Suppressor macrophage treated with lipopolysaccharide for 4 hours (primary cell): ENCODE data around the gene SLC47A2.

Source experiments
- DNase-seq: peaks from one replicate; pipeline ENCODE4 v3.0.0-alpha.2; 2020

The SLC47A2 gene

DNA sequence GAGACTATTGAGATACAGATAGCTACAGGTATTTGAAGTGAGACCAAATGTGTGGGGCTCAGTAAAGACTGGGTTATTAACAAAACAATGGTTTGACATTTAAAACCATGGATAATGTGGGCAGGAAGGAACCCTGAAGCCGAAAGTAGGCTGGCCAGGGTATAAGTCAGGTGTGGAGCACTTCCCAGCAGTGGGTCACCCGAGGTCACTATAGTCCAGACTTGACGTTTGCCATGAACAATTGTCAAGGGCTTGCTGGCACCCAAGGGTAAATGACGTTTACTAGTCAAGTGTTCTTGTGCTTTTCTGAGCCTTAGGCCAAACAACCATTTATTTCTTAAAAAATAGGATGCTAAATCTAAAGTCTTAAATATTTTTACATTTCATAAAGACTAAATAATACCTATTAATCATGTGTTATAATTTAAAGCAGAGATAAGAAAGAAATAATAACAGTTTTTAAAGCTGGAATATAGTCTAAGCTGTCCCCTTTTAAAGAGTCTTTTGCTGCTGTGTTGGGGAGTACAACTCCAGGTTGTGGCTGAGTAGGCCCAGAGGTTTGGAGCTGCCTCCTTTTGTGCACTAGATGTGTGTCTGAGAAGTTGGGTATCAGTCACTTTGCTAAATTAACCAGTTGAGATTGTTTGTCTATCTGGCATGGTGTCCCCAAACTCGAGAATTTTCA, 52.1 kb downstream of the SLC47A2 start:
- DNase-seq, result no peak

DNA sequence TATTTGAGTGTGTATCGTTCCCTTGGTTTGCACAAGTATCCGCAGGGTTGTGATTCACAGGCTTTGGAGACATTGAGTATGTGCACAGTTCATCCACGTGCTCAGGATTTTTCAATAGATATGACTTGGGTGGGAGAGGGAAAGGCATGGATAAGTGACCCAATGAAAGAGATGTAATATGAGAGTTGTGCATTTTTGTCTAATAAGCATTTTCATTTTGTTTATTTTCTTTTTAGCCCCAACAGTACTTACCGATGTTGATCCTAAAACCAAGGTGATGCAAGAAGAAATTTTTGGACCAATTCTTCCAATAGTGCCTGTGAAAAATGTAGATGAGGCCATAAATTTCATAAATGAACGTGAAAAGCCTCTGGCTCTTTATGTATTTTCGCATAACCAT, 53.3 kb downstream of the SLC47A2 start:
- no peak for DNase-seq

DNA sequence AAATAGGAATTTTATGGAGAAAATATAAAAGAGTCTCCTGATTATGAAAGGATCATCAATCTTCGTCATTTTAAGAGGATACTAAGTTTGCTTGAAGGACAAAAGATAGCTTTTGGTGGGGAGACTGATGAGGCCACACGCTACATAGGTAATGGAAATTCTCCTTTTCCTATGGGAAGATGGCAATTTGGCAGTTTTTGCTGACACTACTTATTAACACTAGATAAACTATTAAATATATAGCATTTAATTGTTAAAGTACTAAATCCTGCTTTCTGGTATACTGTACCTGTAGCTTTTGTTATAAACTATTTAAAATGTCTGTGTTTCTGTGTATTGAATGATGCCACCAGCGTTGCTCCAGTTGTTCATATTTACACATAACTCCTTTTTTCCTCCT, 55.3 kb downstream of the SLC47A2 start:
- no peak for DNase-seq

DNA sequence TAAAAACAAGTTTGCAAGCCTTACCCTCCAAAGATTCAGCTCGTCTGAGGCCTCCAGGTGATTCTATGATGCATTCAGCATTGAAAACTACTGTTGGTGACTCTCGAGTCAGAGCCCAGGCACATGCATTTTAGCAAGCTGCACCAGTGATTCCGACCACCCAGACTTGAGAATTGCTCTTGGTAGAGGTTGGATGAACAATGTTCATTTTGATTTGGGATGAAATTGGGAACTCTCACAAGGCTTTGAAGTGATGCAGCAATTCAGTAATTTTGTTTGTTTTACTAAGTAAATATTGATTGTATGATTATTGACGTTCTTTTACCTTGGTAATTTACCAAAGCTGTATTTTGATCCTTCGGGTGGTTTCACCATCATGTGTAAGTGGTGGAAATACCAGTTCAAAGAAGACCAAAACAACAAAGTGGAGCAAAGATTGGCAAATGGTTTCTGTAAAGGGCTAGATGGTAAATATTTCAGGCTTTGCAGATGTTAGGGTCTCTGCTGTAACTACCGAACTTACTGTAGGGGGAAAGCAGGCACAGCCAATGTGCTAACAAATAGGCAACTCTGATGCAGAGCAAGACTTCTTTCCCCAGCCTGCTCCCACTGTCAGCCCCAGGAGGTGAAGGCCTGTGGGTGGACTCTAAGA, 56.0 kb downstream of the SLC47A2 start:
- no peak for DNase-seq

DNA sequence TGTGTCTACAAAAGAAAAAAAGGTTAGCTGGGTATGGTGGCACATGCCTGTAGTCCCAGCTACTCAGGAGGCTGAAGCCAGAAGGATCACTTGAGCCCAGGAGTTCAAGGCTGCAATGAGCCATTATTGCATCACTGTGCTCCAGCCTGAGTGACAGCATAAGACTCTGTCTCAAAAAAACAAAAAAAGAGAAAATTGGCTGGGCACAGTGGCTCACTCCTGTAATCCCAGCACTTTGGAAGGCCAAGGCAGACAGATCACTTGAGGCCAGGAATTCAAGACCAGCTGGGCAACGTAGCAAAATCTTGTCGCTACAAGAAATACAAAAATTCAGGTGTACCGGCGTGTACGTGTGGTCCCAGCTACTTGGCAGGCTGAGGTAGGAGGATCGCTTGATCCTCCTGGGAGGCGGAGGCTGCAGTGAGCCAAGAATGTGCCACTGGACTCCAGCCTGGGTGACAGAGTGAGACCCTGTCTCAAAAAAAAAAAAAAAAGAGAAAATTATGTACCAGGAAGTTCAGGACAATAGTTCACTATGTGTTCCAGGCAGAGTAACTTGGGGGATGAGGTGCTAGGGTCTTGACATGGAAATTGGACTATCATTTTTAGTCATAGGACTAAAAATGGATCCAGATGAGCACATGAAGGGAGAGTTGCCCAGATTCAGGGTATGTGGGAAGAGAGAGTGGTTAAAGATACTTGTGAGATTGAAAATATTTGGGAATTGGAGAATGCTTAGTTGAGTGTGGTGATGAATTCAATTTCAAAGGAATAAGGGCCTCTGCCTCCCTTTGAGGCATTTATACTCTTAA, 56.8 kb downstream of the SLC47A2 start:
- DNase-seq, result no peak

DNA sequence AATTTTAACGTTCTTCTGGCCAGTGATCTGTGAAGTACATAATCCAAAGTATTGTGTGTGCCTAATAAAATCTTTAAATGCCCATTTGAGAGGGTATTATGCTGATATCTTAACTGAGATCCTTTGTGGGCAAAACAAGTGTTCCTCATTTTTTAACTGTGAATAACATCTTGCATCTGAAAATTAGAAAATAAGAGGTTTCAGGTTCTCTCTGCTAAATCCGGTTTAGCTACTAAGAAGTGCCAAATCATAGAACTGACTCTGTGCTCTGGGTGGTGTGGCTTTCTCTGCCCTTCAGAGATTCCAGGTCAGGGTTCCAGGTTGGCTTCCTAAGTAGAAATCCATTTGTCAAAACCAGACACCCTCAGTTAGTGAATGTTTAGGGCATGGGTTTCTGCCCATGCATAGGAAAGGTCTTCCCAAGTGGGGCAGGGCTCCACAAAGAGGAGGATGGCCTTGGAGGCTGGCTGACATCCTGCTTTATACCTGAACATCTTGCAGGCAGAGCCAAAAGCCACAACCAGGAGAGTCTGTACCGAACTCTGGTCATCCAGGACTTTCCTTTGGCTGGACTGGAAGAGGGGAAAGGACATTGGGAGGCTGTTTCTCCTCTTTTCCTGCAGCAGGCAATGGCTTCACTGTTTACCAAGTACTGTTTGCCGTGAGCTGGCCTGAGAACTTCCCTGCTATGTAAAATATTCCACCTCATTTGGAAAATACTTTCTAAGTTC, 59.4 kb downstream of the SLC47A2 start:
- no peak for DNase-seq

DNA sequence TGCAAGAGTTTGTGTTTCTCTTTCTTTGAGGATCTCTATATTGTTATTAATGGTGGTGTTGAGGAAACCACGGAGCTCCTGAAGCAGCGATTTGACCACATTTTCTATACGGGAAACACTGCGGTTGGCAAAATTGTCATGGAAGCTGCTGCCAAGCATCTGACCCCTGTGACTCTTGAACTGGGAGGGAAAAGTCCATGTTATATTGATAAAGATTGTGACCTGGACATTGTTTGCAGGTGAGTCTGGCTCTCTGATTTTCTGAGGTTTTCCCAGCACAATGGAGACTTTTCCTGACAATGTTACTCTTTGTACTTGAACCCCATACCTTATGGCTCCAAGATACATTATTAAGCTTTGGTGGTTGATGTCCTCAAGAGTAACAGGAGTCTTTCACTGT, 60.0 kb downstream of the SLC47A2 start:
- DNase-seq, result no peak

DNA sequence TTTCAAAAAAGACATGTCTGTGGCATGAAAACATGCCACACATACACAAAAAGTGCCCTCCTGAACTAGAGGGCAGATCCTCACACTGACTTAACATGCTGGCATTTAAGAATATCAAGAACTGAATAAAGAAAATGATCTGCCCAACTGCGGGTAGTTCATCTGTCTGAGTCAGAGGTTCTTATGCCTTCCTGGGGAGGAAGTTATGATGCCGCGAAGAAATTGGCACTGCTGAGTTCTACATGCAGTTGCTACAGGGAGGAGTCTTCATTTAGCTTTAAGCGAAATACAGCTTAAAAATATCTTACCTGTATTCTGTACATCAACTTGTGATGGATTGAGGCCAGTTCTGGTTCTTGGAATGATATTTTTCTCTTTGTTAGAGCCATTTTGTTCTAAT, 61.5 kb downstream of the SLC47A2 start:
- no peak for DNase-seq

DNA sequence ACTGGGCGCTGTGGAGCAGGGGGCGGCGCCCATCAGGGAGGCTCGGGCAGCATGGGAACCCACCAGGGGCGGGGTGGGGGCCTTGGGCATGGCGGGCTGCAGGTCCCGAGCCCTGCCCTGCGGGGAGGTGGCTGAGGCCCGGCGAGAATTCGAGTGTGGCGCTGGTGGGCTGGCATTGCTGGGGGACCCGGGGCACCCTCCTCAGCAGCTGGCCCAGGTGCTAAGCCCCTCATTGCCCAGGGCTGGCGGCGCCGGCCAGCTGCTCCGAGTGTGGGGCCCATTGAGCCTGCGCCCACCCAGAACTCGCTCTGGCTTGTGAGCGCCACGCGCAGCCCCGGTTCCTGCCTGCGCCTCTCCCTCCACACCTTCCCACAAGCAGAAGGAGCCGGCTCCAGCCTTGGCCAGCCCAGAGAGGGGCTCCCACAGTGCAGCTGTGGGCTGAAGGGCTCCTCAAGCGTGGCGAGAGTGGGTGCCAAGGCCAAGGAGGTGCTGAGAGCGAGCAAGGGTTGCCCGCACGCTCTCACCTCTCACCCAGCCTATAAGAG, 62.0 kb downstream of the SLC47A2 start:
- DNase-seq, result no peak

DNA sequence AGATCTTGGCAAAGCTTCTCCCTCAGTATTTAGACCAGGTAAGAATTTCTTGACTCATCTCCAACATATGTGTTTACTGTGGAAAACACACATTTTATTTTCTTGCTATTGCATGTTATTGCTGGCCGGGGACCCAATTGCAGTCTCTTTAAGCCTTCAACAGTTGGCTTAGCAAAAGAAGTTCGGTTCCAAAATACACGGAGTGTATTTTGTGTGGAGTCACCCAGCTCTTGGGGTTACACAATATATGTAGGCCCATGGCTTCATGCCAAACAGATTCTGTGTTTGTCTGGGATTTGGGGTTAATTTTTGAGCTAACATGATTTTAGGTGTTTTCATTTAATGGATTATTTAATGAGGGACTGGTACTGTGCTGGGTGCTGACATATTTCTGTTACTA, 63.8 kb downstream of the SLC47A2 start:
- no peak for DNase-seq

DNA sequence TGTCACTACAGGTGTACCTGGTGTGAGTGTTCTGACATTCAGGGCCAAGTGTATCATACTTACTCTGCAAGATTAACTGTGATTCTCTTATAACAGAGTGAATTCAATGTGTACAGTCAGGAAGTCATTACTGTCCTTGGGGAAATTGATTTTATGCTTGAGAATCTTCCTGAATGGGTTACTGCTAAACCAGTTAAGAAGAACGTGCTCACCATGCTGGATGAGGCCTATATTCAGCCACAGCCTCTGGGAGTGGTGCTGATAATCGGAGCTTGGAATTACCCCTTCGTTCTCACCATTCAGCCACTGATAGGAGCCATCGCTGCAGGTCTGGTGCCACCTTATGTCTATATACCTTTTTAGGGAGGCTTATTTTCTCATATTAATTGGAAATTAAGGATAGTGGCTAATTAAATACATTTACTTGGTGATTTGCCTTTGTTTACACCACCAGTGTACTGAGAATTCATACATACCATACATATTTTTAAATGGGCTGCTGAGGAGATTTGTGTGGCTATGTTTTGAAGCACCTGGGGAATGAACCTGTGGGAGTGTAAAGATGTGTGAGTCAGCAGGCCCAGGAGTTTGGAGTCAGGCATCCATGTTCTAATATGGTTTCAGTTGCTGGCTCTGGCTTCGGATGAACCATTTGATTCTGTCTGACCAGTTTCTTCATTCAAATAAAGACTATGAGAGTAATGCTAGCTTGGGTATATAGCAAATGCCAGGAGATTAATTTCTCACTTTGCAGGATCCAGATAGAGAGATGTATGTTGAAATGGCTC, 64.7 kb downstream of the SLC47A2 start:
- no peak for DNase-seq

DNA sequence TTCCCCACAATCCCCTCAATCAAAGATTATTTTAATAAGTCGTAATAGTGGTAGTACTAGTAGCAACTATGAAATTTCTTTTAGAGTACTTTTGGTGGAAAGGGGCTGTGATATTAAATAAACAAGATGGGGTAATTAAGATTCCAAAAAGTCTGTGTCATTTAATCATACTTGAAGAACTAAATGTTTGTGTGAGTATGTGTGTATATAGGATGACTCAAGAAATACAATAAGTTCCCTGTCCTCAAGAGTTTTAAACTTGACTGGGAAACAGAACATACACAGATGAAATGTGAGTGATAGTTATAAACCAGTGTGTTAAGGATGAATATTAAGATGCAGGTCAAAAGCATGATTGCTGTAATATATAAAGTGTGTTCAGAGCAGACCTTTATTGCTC, 65.6 kb downstream of the SLC47A2 start:
- DNase-seq, result no peak

DNA sequence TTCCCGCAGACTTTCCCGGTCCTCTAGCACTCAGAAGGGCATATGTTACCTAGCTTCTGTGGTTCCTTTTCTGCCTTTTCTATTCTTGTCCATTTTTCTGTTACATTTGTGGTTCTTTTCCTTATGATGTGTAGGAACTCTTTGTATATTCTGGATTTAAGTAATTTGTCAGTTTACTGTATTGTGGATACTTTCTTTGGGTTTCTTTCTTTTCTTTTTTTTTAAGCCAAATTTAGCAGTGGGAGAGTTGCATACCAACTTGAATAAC, 67.2 kb downstream of the SLC47A2 start:
- no peak for DNase-seq

DNA sequence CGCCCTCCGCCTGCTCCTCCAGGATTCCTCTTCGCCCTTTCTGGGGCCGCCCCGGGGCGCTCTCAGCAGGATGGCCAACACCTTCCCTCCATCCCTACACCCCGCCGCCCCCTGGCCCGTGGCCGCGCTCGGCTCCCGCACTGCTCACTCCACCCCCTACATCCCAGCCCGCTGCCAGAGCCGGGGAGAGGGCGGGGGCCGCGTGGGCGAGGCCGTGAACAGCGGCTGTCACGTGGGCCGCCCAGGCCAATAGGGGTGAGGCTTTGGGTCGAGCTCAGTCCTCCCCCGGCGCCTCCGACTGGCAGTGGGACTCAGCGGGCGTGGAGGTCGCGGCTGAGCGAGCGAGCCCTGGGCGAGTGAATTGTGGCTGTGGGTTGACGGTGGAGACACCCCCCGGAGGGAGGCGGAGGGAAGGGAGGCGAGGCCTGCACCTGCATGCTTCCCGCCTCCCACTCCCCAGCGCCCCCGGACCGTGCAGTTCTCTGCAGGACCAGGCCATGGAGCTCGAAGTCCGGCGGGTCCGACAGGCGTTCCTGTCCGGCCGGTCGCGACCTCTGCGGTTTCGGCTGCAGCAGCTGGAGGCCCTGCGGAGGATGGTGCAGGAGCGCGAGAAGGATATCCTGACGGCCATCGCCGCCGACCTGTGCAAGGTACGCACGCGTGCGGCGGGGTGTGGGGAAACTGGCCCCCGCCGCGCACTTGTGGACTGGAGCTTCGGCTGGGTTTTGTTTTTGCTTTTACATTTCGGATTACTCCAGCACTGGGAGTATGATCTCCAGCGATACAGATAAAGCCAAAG, 67.7 kb downstream of the SLC47A2 start, which contains the start of gene ALDH3A2:
Gene ALDH3A2, plus strand, starts transcription at position 277 of the 799 bp plus-strand sequence. Its CDS starts 221 bp downstream, at position 498.
- DNase-seq, result peak; percentile 97

DNA sequence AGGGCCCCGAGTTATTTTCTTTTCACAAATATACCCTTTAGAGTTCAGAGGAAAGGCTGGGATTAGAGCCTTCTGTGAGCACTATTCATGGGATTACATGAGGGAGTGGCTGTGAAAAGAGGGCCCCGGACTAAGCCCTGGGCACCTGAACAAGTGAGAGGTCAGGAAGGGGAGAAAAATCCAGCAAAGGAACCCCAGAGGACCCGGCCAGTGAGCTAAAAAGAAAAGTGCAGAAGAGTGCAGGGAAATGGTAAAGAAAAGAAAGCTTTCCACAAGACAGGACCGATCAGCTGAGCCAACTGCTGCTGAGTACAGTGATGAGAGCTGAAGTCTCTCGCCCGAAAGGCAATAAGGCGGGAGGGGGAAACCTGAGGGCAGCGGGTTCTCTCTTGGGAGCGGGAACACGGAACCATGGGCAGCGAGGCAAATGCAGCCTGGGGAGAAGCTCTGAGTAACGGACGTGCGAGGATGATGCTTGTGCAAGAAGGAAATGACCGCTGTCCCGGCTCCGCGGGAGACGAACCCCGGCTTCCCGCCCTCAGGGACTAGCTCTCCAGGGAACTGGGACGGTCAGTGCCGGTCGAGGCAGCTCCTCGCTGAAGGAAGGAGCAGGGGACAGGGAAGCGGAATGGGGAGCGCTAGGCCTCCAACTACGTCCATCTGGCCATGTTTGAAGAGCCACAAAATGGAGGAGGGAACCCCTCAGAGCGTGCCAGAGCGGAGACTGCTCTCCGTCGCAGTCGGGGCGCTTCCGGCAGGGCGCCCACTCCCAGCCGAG, 68.5 kb downstream of the SLC47A2 start:
- peak; percentile 90 for DNase-seq

DNA sequence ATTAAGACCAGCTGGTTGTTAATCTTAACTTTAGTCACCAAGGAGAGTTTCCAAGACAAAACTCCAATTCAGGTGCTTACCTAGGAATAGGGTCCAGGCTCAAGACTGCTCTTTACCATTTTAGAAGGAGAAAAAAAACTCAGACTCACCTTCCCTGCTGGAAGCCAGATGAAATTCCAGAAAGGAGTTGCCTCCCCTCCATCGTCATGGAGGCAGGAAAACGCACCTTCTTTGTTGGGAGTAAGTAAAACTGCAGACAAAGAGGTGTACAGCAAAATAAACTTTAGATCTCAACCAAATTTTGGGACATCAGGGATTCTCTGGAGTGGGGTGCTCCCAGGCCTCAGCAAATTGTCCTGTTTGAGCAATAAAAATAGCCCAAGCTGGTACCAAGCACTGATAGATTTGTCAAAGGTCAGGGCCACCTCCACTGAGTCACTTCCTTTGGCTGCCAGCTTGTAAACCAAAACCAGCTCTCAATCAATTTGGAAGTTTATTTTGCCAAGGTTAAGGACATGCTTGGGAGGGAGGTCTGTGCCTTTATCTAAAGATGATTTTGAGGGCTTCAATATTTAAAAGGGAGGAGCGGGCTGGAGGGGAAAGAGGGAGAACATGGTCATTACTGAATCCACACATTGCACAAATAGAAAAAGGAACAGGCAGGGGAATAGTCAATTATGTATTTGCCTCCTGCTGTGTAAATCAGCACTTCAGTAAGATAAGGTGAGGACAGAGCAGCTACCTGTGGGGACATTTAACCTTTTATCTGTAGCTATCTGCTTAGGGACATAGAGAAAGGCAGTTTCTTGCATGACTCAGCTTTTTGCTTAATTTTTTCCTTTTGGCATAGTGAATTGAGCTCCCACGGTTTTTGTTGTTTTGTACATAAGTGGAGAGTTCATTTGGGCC, 69.3 kb downstream of the SLC47A2 start:
- peak; percentile 52 for DNase-seq

DNA sequence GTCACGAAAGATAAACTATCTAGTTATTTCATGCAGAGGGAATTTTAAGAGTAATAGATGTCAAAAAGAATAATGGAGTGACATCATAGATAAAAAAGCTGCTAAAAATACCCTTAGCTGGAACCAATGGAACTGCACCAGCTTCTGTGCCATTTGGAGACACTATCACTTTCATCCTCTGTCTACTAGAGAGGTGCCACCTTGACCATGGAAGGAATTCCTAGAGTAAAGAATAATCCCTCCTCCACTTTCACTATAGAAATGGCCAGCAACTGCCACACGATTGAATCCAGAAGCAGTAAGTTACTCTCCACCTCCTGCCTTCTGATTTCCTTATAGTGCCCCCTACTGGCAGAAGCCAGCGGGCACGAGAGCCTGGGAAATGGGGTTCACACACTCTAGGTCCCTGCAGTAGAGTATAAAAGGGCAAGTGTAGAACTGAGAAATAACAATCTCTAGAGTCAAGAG, 70.6 kb downstream of the SLC47A2 start:
- peak; percentile 73 for DNase-seq

DNA sequence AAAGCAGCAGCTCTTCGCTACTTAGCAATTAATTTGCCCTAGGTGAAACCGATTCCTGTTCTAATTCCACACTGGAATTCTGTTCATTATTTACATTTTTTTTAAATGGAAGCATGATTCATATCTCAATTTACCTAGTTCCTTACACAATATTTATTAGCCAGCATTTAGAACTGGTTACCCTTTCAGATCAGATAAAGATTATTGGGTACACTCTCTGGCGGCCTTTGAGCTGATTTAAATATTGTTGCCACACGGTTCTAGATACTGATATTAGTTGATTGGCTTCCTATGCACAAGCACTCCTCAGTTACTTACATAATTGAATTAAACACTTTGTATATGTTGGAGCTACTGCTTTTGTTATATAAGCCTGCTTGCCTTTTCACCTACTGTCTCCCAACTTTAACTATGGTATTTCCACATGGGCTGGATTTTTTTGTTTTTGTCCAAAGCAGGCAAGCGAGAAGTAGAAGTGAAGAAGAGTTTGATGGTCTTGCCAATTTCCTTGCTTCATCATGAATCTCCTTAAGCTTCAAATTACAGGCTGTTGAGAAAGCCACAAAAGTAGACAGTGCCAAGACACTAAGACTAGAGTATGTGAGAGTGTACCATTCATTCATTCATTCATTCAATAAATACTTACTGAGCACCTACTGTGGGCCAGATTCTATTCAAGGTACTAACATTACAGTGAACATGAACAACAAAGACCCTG, 71.7 kb downstream of the SLC47A2 start:
- no peak for DNase-seq
